Duodenal mucosa (tissue), 2 donors: ENCODE measurements around the gene ZBTB47.
A peak's percentile ranks its signal among the peaks of the same experiment; 100 is the strongest.

Source experiments
- H3K27ac ChIP-seq: one replicate; pipeline ENCODE4 v1.7.0; 2013; ENCODE audit warnings: low read depth, low read length
- H3K27me3 ChIP-seq, 2 donors: one replicate each; pipeline ENCODE4 v1.7.0; 2013; ENCODE audit warnings: low read length in 2 of 2, control low read depth in 1 of 2; ENCODE audit not compliant: insufficient read depth in 2 of 2, control insufficient read depth in 1 of 2
- H3K36me3 ChIP-seq, 2 donors: one replicate each; pipeline ENCODE4 v1.7.0; 2013; ENCODE audit warnings: low read length in 2 of 2, control low read depth in 1 of 2; ENCODE audit not compliant: insufficient read depth in 2 of 2, control insufficient read depth in 1 of 2
- H3K4me1 ChIP-seq, 2 donors: one replicate each; pipeline ENCODE4 v1.7.0; 2013; ENCODE audit warnings: low read length in 2 of 2, control low read depth in 1 of 2; ENCODE audit not compliant: insufficient read depth in 2 of 2, control insufficient read depth in 1 of 2
- H3K4me3 ChIP-seq, 2 donors: one replicate each; pipeline ENCODE4 v1.7.0; 2013; ENCODE audit warnings: low read length in 2 of 2, low read depth in 1 of 2
- H3K9ac ChIP-seq, 2 donors: one replicate each; pipeline ENCODE4 v1.7.0; 2013; ENCODE audit warnings: low read length in 2 of 2, low read depth in 1 of 2
- H3K9me3 ChIP-seq, 2 donors: one replicate each; pipeline ENCODE4 v1.7.0; 2013; ENCODE audit warnings: low read length in 2 of 2, control low read depth in 1 of 2; ENCODE audit not compliant: control insufficient read depth in 1 of 2

ZBTB47 gene

DNA sequence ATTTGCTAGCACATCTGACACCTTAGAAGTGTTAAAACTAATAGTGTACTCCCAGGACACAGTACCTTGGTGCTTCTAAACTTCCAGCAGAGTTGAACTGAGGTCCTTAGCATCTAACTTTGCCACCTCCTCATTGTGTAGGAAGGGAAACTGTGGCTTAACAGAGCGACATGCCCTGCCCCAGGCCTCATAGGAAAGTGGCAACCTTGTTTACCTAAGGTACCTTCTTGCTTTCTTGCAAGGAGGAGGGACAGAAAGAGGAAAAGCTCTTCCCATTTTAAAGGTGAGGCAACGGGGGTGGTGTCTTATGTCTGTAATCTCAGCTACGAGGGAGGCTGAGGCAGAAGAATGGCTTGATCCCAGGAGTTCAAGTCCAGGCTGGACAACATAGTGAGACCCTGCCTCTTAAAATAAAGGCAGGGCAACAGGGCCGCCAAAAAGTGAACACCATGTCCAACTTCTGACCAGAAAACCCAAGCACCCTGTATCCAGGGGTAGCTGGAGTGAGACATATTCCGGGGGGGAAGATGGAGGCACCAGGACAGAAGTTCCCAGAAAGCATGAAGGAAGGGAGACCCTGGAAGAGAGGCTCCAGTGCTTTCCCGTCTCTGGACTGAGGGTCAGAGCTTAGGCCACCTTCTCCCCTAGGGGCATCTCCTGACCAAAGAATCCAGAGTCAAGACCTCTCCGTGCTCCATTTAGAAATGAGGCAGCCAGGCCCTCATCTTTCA is 31.3 kb downstream of the ZBTB47 start:
- H3K4me3 ChIP-seq: no peak overlapping the region
- peaks cover 8 to 22% of the 10 kb centered on the region in 2 donors for H3K27me3 ChIP-seq
- no peak overlapping the region for H3K27ac ChIP-seq
- no peak overlapping the region for H3K9ac ChIP-seq
- no peaks in the 10 kb centered on the region for H3K36me3 ChIP-seq
- no peaks in the 10 kb centered on the region for H3K9me3 ChIP-seq
- H3K4me1 ChIP-seq: peaks cover 0 to 3% of the 10 kb centered on the region in 2 donors

DNA sequence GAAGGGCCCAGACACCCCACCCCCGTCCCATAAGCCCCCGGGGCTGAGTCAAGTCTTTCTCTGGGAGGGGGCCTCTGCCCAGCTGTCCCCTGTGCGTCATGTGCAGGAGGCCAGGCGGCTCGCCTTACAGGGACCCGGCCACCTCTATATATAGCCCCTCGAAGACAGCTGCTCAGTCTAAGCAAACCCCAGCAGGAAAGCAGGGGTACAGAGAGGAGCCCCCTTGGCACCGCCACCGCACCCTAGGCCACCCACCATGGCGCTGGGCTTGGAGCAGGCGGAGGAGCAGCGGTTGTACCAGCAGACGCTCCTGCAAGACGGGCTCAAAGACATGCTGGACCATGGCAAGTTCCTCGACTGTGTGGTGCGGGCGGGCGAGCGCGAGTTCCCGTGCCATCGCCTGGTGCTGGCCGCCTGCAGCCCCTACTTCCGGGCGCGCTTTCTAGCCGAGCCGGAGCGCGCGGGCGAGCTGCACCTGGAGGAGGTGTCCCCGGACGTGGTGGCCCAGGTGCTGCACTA is 31.9 kb downstream of the ZBTB47 start, which contains the start of gene KLHL40:
Gene KLHL40, plus strand, starts transcription at position 175 of the 519 bp plus-strand sequence. Its CDS starts 82 bp downstream, at position 257.
- Histone ChIP-seq H3K27me3 (peaks cover 8 to 18% of the 10 kb centered on the region in 2 donors), H3K4me1 (peaks cover 0 to 3% of the 10 kb centered on the region in 2 donors), H3K4me3 (peak within 1 kb of the TSS in 1 of 2 donors; percentile 32), H3K9ac (no peak within 1 kb of the TSS), H3K27ac (no peak within 1 kb of the TSS), H3K36me3 (no peaks in the 10 kb centered on the region), H3K9me3 (no peaks in the 10 kb centered on the region)

DNA sequence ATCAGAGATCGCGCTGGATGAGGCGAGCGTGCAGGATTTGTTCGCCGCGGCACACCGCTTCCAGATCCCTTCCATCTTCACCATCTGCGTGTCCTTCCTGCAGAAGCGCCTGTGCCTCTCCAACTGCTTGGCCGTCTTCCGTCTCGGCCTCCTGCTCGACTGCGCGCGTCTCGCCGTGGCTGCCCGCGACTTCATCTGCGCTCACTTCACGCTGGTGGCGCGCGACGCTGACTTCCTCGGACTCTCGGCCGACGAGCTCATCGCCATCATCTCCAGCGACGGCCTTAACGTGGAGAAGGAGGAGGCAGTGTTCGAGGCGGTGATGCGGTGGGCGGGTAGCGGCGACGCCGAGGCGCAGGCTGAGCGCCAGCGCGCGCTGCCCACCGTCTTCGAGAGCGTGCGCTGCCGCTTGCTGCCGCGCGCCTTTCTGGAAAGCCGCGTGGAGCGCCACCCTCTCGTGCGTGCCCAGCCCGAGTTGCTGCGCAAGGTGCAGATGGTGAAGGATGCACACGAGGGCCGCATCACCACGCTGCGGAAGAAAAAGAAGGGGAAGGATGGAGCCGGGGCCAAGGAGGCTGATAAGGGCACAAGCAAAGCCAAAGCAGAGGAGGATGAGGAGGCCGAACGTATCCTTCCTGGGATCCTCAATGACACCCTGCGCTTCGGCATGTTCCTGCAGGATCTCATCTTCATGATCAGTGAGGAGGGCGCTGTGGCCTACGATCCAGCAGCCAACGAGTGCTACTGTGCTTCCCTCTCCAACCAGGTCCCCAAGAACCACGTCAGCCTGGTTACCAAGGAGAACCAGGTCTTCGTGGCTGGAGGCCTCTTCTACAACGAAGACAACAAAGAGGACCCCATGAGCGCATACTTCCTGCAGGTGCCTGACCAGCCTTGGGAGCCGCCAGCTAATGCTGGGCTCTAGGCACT is 32.7 kb downstream of the ZBTB47 start:
- Histone ChIP-seq H3K27me3 (peaks cover 8 to 17% of the 10 kb centered on the region in 2 donors), H3K9me3 (no peaks in the 10 kb centered on the region), H3K4me3 (peak overlapping the region in 1 of 2 donors; percentile 32), H3K9ac (no peak overlapping the region), H3K36me3 (no peaks in the 10 kb centered on the region), H3K27ac (no peak overlapping the region), H3K4me1 (peaks cover 0 to 3% of the 10 kb centered on the region in 2 donors)

DNA sequence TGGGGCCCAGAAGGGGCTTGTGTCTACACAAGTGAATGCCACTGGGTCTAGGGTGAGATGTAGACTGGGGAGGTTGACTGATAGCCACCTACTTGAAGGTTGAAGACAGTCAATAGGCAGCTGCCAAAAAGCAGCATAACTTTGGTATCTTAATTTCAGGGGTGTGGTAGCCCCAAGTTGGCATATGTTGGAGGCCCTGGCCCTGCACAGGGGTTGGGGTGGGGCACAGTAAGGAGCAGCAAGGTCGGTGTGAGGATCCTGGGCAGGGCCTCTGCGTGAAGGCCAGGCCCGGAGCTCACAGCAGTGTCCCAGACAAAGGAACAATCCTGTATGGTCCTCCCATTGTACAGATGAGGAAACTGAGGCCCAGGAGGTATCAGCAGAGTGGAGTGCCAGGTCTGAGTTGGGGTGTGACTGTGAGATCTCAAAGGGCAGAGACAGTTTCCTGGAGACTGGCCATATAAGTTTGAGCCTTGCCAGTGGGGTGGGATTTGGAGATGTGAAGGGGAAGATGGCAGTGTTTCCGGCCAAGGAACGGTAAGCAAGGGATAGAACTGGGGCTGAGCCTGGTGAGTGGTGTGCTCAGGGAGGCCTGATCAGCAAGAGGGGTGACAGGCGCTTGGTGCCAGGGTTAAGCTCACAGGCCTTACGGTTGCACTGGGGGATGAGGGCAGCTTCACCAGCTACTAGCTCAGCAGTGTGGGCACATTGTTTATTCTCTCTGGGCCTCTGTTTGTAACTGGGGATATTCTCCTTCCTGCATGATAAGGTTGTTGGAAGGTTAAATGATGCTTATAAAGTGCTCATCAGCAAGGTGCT is 33.5 kb downstream of the ZBTB47 start:
- Histone ChIP-seq H3K9me3 (no peaks in the 10 kb centered on the region), H3K27me3 (peaks cover 8 to 17% of the 10 kb centered on the region in 2 donors), H3K36me3 (no peaks in the 10 kb centered on the region), H3K27ac (no peak overlapping the region), H3K4me3 (no peak overlapping the region), H3K4me1 (peaks cover 0 to 3% of the 10 kb centered on the region in 2 donors), H3K9ac (no peak overlapping the region)

DNA sequence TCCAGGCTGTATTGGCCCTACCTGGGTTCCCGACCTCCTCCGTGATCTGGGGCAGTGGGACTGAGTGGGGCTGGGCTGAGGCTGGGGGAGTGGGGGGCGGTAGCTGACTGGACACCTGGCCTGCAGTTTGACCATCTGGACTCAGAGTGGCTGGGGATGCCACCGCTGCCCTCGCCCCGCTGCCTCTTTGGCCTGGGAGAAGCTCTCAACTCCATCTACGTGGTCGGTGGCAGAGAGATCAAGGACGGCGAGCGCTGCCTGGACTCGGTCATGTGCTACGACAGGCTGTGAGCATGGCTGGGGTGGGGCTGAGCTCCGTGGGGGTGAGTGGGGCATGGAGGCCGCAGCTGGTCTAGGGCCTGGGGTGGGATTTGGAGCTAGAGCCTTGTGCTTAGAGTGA is 34.5 kb downstream of the ZBTB47 start:
- Histone ChIP-seq H3K4me3 (no peak overlapping the region), H3K9ac (no peak overlapping the region), H3K27ac (no peak overlapping the region), H3K4me1 (peaks cover 0 to 3% of the 10 kb centered on the region in 2 donors), H3K36me3 (no peaks in the 10 kb centered on the region), H3K9me3 (no peaks in the 10 kb centered on the region), H3K27me3 (peaks cover 8 to 17% of the 10 kb centered on the region in 2 donors)

DNA sequence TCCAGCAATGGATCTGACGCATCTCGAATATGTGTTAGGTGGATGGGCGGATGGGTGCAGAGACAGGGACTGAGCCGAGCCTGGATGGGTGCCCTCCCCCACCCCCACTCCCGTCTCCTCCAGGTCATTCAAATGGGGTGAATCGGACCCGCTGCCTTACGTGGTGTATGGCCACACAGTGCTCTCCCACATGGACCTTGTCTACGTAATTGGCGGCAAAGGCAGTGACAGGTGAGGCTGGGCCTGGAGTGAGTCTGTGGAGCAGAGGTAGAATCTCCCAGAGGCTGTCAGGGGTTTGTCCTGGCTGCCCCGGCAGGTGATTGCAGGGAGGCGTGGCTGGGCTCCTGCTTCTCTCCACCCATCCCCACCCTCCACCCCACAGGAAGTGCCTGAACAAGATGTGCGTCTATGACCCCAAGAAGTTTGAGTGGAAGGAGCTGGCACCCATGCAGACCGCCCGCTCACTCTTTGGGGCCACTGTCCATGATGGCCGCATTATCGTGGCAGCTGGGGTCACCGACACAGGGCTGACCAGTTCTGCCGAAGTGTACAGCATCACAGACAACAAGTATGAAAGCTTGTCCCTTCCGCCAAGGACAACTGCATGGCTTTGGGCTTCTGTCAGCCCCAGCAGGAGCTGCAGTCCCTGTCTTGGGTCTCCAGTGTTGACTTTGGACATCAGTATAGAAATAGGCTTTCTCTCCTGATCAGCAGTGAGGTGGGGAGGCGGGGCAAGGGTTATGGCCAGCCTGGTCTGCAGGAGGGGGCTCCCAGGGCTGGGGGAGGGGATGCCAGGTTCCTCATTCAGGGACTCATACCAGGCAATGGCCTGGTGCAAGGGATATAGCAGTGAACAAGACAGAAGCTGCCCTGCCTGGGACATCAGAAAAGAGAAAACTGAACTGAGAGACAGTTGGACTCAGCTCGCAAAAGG is 35.3 kb downstream of the ZBTB47 start:
- no peak overlapping the region for H3K9ac ChIP-seq
- H3K9me3 ChIP-seq: no peaks in the 10 kb centered on the region
- no peak overlapping the region for H3K27ac ChIP-seq
- peaks cover 8 to 17% of the 10 kb centered on the region in 2 donors for H3K27me3 ChIP-seq
- H3K36me3 ChIP-seq: no peaks in the 10 kb centered on the region
- no peak overlapping the region for H3K4me3 ChIP-seq
- peaks cover 0 to 3% of the 10 kb centered on the region in 2 donors for H3K4me1 ChIP-seq

DNA sequence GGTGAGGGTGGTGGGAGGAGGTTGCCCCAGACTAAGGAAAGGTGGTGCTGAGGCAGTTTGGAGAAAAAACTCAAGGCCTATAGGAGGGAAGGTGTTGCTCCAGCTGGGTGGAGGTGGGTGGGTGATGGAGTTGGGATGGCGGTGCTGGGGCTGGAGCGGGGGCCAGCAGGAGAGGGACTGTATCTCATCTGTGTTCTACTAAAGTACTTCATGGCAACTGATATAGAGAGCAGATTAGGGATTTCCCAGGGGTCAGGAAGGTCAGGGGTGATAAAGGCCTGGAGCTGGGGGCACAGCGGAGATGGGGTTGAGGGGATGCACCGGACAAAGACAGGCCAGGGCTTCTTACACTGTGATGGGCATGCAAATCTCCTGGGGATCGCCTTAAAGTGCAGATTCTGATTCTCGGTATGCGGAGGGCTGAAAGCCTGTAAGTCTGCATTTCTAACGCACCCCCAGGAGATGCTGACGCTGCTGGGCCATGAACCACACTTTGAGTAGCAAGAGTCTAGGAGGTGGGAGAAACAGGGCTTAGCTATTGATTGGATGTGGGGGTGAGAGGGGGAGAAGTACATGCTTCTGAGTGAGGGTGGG is 36.0 kb downstream of the ZBTB47 start:
- peaks cover 0 to 2% of the 10 kb centered on the region in 2 donors for H3K4me1 ChIP-seq
- H3K4me3 ChIP-seq: no peak overlapping the region
- no peaks in the 10 kb centered on the region for H3K36me3 ChIP-seq
- peaks cover 8 to 17% of the 10 kb centered on the region in 2 donors for H3K27me3 ChIP-seq
- no peak overlapping the region for H3K27ac ChIP-seq
- H3K9me3 ChIP-seq: no peaks in the 10 kb centered on the region
- no peak overlapping the region for H3K9ac ChIP-seq

DNA sequence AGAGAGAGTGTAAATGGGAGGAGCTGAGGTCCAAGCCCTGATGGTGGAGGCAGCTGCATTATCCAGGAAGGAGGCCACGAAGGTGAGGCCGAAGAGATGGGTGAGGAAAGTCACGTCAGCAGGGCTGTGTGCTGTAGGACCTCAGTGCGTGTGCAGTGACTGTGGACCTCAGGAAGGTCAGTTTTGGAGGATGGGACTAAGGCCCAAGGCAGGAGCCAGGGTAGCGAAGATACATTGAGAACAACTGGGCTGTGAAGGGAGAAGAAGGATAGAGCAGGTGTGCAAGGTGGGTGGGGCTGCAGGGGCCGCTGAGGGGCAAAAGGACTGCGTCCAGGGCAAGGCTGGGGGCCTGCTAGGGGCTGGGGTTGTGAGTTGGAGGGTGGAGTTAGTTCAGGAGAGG is 36.7 kb downstream of the ZBTB47 start:
- Histone ChIP-seq H3K36me3 (no peaks in the 10 kb centered on the region), H3K4me1 (no peaks in the 10 kb centered on the region), H3K27ac (no peak overlapping the region), H3K27me3 (peaks cover 4 to 14% of the 10 kb centered on the region in 2 donors), H3K4me3 (no peak overlapping the region), H3K9me3 (no peaks in the 10 kb centered on the region), H3K9ac (no peak overlapping the region)
